A549 (cell line): ENCODE results near the gene LIPA. TPM values are rescaled to one million over a fixed set of nuclear protein-coding genes. Genes with fewer than 3 reads are reported as not detected.
A peak's percentile ranks its signal among the peaks of the same experiment; 100 is the strongest.
"Not testable (repeated sequence)": the region's sequence is repeated elsewhere in the genome, so short reads cannot be mapped to it uniquely, and the experiment has no call there.

Source experiments
- ATAC-seq, 2 experiments: fragments of 200-7000 bp in 1 of 2; fragments of >200 bp in 1 of 2; cut with Nextera tagmentation in 1 of 2; cut with Tn5 transposase in 1 of 2; 3 replicates each; pipeline versions ENCODE4 v1.8.0 to v1.9.1; 2018 to 2020; ENCODE audit warnings: mild to moderate bottlenecking in 1 of 2, moderate library complexity in 1 of 2
- CTCF ChIA-PET: fragments of 300-600 bp; sonication (Branson Sonifier 250); formaldehyde crosslinking; extraction: SDS; loops from one replicate; lab custom pipeline; 2021; ENCODE audit warnings: antibody characterized with exemption, inconsistent platforms; lab: Yijun Ruan, JAX
- POLR2A ChIA-PET: fragments of 350-600 bp; formaldehyde crosslinking; extraction: SDS; loops from one replicate; lab custom pipeline; 2021; ENCODE audit warnings: antibody characterized with exemption, inconsistent platforms; lab: Yijun Ruan, JAX
- DNase-seq, 2 experiments: peaks; one replicate each; pipeline versions ENCODE4 v3.0.0 to v3.0.0-alpha.2; 2011 to 2016; ENCODE audit warnings: low read depth in 1 of 2, low spot score in 1 of 2
- FAIRE-seq: peaks from 2 replicates; lab custom pipeline; 2011; peaks lifted over from hg19 to GRCh38; lab: Jason Lieb, UNC
- H3K27ac ChIP-seq, 2 experiments: fragments of >200 bp; sonication (Bioruptor Twin); formaldehyde crosslinking; 3 replicates each; pipeline ENCODE4 v1.5.1; 2016 to 2017
- H3K4me1 ChIP-seq: fragments of >200 bp; sonication (Bioruptor Twin); formaldehyde crosslinking; 3 replicates; pipeline ENCODE4 v1.6.1; 2016
- H3K4me2 ChIP-seq: fragments of >200 bp; sonication (Bioruptor Twin); formaldehyde crosslinking; 3 replicates; pipeline ENCODE4 v1.6.1; 2016
- H3K4me3 ChIP-seq: fragments of >200 bp; sonication (Bioruptor Twin); formaldehyde crosslinking; 3 replicates; pipeline ENCODE4 v1.5.1; 2016
- H3K9me3 ChIP-seq: fragments of >200 bp; sonication (Bioruptor Twin); formaldehyde crosslinking; 3 replicates; pipeline ENCODE4 v1.6.1; 2016
- CBX8 ChIP-seq: fragments of 200-600 bp; sonication (generic); IDR thresholded peaks from 2 replicates; pipeline ENCODE4 v1.6.1; 2016
- CEBPB ChIP-seq, 2 experiments: fragments of >200 bp in 1 of 2; sonication (Bioruptor Twin) in 1 of 2; formaldehyde crosslinking in 1 of 2; IDR thresholded peaks; 2 replicates each; pipeline ENCODE4 v1.6.1; 2012 to 2016
- CHD2 ChIP-seq: fragments of 150-350 bp; IDR thresholded peaks from 2 replicates; pipeline ENCODE4 v1.6.1; 2014; ENCODE audit warnings: low read length; ENCODE audit not compliant: partially characterized antibody
- EP300 ChIP-seq, 2 experiments: fragments of >200 bp; sonication (Bioruptor Twin); formaldehyde crosslinking; IDR thresholded peaks; 2 replicates in 1 of 2; 3 replicates in 1 of 2; pipeline ENCODE4 v1.6.1; 2016 to 2017
- FOSB ChIP-seq: fragments of 250-450 bp; sonication (Bioruptor Pico); IDR thresholded peaks from 2 replicates; pipeline ENCODE4 v1.5.0; 2020; ENCODE audit warnings: mild to moderate bottlenecking, moderate library complexity
- FOXS1 ChIP-seq: fragments of 250-450 bp; sonication (Bioruptor Pico); IDR thresholded peaks from 2 replicates; pipeline ENCODE4 v1.5.0; 2020; ENCODE audit warnings: mild to moderate bottlenecking, moderate library complexity
- GATA3 ChIP-seq: IDR thresholded peaks from 2 replicates; pipeline ENCODE4 v1.6.1; 2012; ENCODE audit warnings: borderline replicate concordance
- KDM5A ChIP-seq: fragments of 200-600 bp; sonication (generic); IDR thresholded peaks from 2 replicates; pipeline ENCODE4 v1.6.1; 2016; ENCODE audit warnings: antibody characterized with exemption, mild to moderate bottlenecking
- MAFK ChIP-seq: fragments of 450-650 bp; IDR thresholded peaks from 2 replicates; pipeline ENCODE4 v1.6.1; 2014; ENCODE audit not compliant: partially characterized antibody
- MAZ ChIP-seq: fragments of 150-350 bp; IDR thresholded peaks from 2 replicates; pipeline ENCODE4 v1.6.1; 2014; ENCODE audit warnings: antibody characterized with exemption, low read depth, low read length, borderline replicate concordance
- NPAS2 ChIP-seq: fragments of 250-450 bp; sonication (Bioruptor Pico); IDR thresholded peaks from 2 replicates; pipeline ENCODE4 v1.8.0; 2022; ENCODE audit warnings: mild to moderate bottlenecking, moderate library complexity, borderline replicate concordance
- PHF8 ChIP-seq: fragments of 200-600 bp; sonication (generic); IDR thresholded peaks from 2 replicates; pipeline ENCODE4 v1.6.1; 2016; ENCODE audit warnings: low read depth, mild to moderate bottlenecking, antibody characterized with exemption, moderate library complexity, borderline replicate concordance
- RARB ChIP-seq: fragments of 250-450 bp; sonication (Bioruptor Pico); IDR thresholded peaks from 2 replicates; pipeline ENCODE4 v1.8.0; 2021; ENCODE audit warnings: mild to moderate bottlenecking, moderate library complexity
- RCOR1 ChIP-seq: fragments of 150-350 bp; IDR thresholded peaks from 2 replicates; pipeline ENCODE4 v1.6.1; 2014; ENCODE audit warnings: antibody characterized with exemption, low read length, low read depth
- RNF2 ChIP-seq: fragments of 200-600 bp; sonication (generic); IDR thresholded peaks from 2 replicates; pipeline ENCODE4 v1.6.1; 2016; ENCODE audit warnings: low read depth, mild to moderate bottlenecking, antibody characterized with exemption, moderate library complexity, borderline replicate concordance
- ZC3H11A ChIP-seq: fragments of 450-650 bp; IDR thresholded peaks from 2 replicates; pipeline ENCODE4 v1.6.1; 2014; ENCODE audit warnings: antibody characterized with exemption, mild to moderate bottlenecking
- ZNF302 ChIP-seq: fragments of 250-450 bp; sonication (Bioruptor Pico); IDR thresholded peaks from 2 replicates; pipeline ENCODE4 v1.9.0; 2021; ENCODE audit warnings: inconsistent platforms, mild to moderate bottlenecking, moderate library complexity
- WGBS: methylation state at CpG from one replicate; pipeline ENCODE4 v1.1.6; 2017; ENCODE audit errors: missing lambda C conversion rate; 5-methylcytosine and 5-hydroxymethylcytosine counted together
- polyA plus RNA-seq, 4 experiments: library from polyadenylated mRNA; depleted of rRNA in 3 of 4; stranded (reverse); fragments of >200 nt; fragmentation: RNase III in 1 of 4; extraction: RNeasy Plus Mini Kit Qiagen cat#74134 plus additional on column Dnase treatment in 1 of 4; gene quantifications; 2 replicates in 3 of 4; 3 replicates in 1 of 4; pipeline ENCODE4 v1.2.3, GENCODE V29; 2011 to 2017
- TF ChIP-seq, protein P1 (sequence below): fragments of 250-450 bp; sonication (Bioruptor Pico); IDR thresholded peaks from 2 replicates; pipeline ENCODE4 v1.5.0; 2020; ENCODE audit warnings: low read depth, mild to moderate bottlenecking, moderate library complexity
- TF ChIP-seq, protein P2 (sequence below): IDR thresholded peaks from 2 replicates; pipeline ENCODE4 v1.6.1; 2012
- TF ChIP-seq, protein P3 (sequence below): fragments of 200-600 bp; sonication (generic); IDR thresholded peaks from 2 replicates; pipeline ENCODE4 v1.6.1; 2016; ENCODE audit warnings: antibody characterized with exemption, mild to moderate bottlenecking, moderate library complexity

Gene LIPA
- polyA plus RNA-seq, 2 of the 4 experiments (the other 2 are of a cell fraction) = 51.2 to 80.2 TPM

DNA sequence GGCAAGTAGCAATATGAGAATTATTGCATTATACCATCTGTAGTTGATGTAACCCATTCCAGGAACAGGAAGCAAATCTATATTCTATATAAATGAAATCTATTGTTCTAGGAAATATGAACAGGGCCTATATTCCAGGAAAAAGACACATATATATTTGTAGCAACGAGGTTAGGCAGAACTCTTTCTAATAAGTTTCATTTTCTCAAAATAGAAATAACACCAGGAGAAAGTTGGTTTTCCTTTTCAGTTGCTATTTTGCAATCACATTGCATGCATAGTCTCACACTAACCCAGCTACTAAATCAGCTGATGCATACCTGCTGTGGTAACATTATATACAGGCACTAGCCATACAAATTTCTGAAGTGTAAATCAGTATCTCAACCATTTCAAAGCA lies 44.0 kb upstream of the LIPA start:
- no peak for ATAC-seq
- ChIA-PET POLR2A (no interaction called here), CTCF (no interaction called here)
- Histone ChIP-seq H3K4me1 (0 out of 3 replicates have a peak, but pooled peaks cover 6% of the 10 kb centered on the region), H3K4me2 (no peak overlapping the region), H3K9me3 (peaks cover 3% of the 10 kb centered on the region; the same call in 1 of the 3 replicates), H3K4me3 (no peak overlapping the region), H3K27ac (no peak overlapping the region)
- TF ChIP-seq GATA3 = no peak
- TF ChIP-seq NPAS2 (CRISPR knock-in tag) = no peak
- TF ChIP-seq, protein P1, sequence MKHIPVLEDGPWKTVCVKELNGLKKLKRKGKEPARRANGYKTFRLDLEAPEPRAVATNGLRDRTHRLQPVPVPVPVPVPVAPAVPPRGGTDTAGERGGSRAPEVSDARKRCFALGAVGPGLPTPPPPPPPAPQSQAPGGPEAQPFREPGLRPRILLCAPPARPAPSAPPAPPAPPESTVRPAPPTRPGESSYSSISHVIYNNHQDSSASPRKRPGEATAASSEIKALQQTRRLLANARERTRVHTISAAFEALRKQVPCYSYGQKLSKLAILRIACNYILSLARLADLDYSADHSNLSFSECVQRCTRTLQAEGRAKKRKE (CRISPR knock-in tag) = no peak
- TF ChIP-seq ZNF302 = no peak
- peak in 1 of 2 experiments; percentile 13; a peak in 1 of 4 replicates for TF ChIP-seq CEBPB (IDR thresholded peaks at IDR 0.05)
- TF ChIP-seq, protein P2, sequence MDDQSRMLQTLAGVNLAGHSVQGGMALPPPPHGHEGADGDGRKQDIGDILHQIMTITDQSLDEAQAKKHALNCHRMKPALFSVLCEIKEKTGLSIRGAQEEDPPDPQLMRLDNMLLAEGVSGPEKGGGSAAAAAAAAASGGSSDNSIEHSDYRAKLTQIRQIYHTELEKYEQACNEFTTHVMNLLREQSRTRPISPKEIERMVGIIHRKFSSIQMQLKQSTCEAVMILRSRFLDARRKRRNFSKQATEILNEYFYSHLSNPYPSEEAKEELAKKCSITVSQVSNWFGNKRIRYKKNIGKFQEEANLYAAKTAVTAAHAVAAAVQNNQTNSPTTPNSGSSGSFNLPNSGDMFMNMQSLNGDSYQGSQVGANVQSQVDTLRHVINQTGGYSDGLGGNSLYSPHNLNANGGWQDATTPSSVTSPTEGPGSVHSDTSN = no peak
- TF ChIP-seq, protein P3, sequence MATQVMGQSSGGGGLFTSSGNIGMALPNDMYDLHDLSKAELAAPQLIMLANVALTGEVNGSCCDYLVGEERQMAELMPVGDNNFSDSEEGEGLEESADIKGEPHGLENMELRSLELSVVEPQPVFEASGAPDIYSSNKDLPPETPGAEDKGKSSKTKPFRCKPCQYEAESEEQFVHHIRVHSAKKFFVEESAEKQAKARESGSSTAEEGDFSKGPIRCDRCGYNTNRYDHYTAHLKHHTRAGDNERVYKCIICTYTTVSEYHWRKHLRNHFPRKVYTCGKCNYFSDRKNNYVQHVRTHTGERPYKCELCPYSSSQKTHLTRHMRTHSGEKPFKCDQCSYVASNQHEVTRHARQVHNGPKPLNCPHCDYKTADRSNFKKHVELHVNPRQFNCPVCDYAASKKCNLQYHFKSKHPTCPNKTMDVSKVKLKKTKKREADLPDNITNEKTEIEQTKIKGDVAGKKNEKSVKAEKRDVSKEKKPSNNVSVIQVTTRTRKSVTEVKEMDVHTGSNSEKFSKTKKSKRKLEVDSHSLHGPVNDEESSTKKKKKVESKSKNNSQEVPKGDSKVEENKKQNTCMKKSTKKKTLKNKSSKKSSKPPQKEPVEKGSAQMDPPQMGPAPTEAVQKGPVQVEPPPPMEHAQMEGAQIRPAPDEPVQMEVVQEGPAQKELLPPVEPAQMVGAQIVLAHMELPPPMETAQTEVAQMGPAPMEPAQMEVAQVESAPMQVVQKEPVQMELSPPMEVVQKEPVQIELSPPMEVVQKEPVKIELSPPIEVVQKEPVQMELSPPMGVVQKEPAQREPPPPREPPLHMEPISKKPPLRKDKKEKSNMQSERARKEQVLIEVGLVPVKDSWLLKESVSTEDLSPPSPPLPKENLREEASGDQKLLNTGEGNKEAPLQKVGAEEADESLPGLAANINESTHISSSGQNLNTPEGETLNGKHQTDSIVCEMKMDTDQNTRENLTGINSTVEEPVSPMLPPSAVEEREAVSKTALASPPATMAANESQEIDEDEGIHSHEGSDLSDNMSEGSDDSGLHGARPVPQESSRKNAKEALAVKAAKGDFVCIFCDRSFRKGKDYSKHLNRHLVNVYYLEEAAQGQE = no peak
- 19% methylated on average over 1 of the region's 1 CpG for WGBS
- FAIRE-seq = no peak
- no peak for DNase-seq

DNA sequence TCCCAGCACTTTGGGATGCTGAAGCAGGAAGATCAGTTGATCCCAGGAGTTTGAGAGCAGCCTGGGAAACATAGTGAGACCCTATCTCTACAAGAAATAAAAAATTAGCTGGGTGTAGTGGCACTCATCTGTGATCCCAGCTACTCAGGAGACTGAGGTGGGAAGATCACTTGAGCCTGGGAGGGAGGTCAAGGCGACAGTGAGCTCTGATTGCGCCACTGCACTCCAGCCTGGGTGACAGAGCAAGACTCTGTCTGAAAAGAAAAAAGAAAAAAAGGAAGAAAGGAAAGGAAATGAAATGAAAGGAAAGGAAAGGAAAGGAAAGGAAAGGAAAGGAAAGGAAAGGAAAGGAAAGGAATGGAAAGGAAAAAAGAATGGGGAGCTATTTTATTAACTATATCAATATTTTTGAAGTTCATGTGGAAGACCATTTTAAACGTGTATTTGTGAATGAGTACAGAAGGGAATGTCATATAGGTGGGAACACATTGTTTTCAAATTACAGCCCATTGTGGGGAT lies 43.2 kb upstream of the LIPA start:
- Histone ChIP-seq H3K9me3 (peaks cover 3% of the 10 kb centered on the region; the same call in 1 of the 3 replicates), H3K4me1 (0 out of 3 replicates have a peak, but pooled peaks cover 6% of the 10 kb centered on the region), H3K4me2 (no peak overlapping the region), H3K4me3 (no peak overlapping the region), H3K27ac (no peak overlapping the region)
- TF ChIP-seq ZC3H11A (no peak), CBX8 (no peak), RARB (CRISPR knock-in tag) (no peak), RNF2 (no peak), FOSB (CRISPR knock-in tag) (no peak), GATA3 (no peak), NPAS2 (CRISPR knock-in tag) (no peak), FOXS1 (CRISPR knock-in tag) (no peak), EP300 (IDR thresholded peaks at IDR 0.05) (no peak), MAFK (no peak), MAZ (no peak), CHD2 (no peak), RCOR1 (no peak), KDM5A (no peak), PHF8 (no peak)
- ATAC-seq (no peak), DNase-seq (no peak), FAIRE-seq (no peak)
- 62% methylated on average over 3 of the region's 3 CpGs for WGBS
- ChIA-PET CTCF (interaction anchor here (0.7 kb wide), 1 partner anchor 47 kb away, joined by 5 read pairs; no protein-coding TSS in a partner anchor), POLR2A (interaction anchor here (0.7 kb wide), 1 partner anchor 301 kb away, joined by 3 read pairs; no protein-coding TSS in a partner anchor)

DNA sequence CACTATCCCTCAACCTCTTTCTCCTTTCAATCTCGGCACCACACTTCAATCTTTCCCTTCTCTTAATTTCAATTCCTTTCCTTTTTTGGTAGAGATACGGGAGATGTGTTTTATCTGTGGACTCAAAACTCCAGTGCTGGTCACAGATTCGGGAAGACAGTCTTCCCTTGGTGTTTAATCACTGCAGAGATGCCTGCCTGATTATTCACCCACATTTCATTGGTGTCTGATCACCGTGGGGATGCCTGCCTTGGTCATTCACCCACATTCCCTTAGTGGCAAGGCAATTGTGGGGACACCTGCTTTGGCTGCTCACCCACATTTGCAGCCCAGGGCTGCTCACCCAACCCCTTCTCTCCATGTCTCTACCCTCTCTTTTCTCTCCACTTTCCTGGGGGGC lies 33.7 kb upstream of the LIPA start:
- CTCF ChIA-PET, FAIRE-seq: not testable (repeated sequence)

DNA sequence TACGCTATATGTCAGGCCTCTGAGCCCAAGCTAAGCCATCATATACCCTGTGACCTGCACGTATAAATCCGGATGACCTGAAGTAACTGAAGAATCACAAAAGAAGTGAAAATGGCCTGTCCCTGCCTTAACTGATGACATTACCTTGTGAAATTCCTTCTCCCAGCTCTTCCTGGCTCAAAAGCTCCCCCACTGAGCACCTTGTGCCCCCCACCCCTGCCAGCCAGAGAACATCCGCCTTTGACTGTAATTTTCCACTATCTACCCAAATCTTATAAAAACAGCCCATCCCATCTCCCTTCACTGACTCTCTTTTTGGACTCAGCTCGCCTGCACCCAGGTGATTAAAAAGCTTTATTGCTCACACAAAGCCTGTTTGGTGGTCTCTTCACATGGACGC lies 33.1 kb upstream of the LIPA start:
- Histone ChIP-seq H3K4me2 (peak overlapping the region; percentile 68), H3K4me1 (peaks cover 46% of the 10 kb centered on the region), H3K27ac (peak overlapping the region; percentile 79 to 80)
- ATAC-seq, DNase-seq, H3K9me3 ChIP-seq, H3K4me3 ChIP-seq, POLR2A ChIA-PET, FAIRE-seq: not testable (repeated sequence)
- CTCF ChIA-PET = interaction anchor here (2.0 kb wide), 1 partner anchor 84 kb away, joined by 12 read pairs; no protein-coding TSS in a partner anchor
- WGBS = 93% methylated on average over 6 of the region's 6 CpGs

More for the DNA sequence above, 33.7 kb upstream of the LIPA start:
- H3K9me3 ChIP-seq, DNase-seq, ATAC-seq, H3K4me3 ChIP-seq, POLR2A ChIA-PET: not testable (repeated sequence)
- H3K27ac ChIP-seq = peak overlapping the region; percentile 49 to 80; a peak in 4 of 6 replicates
- WGBS = 37% methylated on average over 4 of the region's 4 CpGs
- H3K4me2 ChIP-seq = peak overlapping the region; percentile 68
- H3K4me1 ChIP-seq = peaks cover 43% of the 10 kb centered on the region
